Ishikawa (cell line): ENCODE measurements around the gene BPIFB1.

ENCODE experiments used
- TF ChIP-seq, protein P1 (sequence below): IDR thresholded peaks from 2 replicates; pipeline ENCODE4 v1.6.1; 2012
- TF ChIP-seq, protein P2 (sequence below): IDR thresholded peaks from 2 replicates; pipeline ENCODE4 v1.6.1; 2012; ENCODE audit warnings: low read depth, mild to moderate bottlenecking

DNA sequence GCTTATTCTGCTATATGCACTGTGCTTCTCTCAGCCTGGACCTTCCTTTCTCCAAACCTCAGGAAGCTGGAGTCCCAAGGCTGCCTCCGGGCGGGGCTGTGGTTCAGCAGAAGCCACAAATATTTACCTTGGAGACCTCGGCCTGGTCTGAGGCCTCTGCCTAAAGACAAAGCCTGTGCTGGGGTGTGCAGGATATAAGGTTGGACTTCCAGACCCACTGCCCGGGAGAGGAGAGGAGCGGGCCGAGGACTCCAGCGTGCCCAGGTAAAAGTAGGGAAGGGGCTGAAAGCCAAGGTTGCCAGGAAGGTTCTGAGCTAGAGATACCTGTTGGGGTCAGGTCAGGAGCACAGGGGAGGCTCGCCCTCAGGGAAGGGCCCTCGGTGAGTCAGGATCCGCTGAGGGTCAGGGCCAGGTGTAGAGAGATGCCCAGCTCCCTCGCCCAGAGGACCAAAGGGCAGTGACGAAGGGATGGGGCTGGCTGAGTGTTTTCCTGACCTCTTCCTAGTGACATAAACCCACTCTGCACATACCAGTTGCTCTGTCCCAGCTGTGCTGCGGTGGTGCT lies at the start of gene BPIFB1:
- TF ChIP-seq, protein P1, sequence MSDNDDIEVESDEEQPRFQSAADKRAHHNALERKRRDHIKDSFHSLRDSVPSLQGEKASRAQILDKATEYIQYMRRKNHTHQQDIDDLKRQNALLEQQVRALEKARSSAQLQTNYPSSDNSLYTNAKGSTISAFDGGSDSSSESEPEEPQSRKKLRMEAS: no peak
- TF ChIP-seq, protein P2, sequence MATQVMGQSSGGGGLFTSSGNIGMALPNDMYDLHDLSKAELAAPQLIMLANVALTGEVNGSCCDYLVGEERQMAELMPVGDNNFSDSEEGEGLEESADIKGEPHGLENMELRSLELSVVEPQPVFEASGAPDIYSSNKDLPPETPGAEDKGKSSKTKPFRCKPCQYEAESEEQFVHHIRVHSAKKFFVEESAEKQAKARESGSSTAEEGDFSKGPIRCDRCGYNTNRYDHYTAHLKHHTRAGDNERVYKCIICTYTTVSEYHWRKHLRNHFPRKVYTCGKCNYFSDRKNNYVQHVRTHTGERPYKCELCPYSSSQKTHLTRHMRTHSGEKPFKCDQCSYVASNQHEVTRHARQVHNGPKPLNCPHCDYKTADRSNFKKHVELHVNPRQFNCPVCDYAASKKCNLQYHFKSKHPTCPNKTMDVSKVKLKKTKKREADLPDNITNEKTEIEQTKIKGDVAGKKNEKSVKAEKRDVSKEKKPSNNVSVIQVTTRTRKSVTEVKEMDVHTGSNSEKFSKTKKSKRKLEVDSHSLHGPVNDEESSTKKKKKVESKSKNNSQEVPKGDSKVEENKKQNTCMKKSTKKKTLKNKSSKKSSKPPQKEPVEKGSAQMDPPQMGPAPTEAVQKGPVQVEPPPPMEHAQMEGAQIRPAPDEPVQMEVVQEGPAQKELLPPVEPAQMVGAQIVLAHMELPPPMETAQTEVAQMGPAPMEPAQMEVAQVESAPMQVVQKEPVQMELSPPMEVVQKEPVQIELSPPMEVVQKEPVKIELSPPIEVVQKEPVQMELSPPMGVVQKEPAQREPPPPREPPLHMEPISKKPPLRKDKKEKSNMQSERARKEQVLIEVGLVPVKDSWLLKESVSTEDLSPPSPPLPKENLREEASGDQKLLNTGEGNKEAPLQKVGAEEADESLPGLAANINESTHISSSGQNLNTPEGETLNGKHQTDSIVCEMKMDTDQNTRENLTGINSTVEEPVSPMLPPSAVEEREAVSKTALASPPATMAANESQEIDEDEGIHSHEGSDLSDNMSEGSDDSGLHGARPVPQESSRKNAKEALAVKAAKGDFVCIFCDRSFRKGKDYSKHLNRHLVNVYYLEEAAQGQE: no peak
